ENCODE measurements around the gene COG1. TPM values are rescaled to one million over a fixed set of nuclear protein-coding genes. Genes with fewer than 3 reads are reported as not detected.

Gene COG1
- total and polyA plus RNA-seq, 9 of the 15 experiments (the other 6 are each of a cell fraction or from before 2014, with no cell fraction given) = 9.5 to 26.8 (median 12.9) TPM

DNA sequence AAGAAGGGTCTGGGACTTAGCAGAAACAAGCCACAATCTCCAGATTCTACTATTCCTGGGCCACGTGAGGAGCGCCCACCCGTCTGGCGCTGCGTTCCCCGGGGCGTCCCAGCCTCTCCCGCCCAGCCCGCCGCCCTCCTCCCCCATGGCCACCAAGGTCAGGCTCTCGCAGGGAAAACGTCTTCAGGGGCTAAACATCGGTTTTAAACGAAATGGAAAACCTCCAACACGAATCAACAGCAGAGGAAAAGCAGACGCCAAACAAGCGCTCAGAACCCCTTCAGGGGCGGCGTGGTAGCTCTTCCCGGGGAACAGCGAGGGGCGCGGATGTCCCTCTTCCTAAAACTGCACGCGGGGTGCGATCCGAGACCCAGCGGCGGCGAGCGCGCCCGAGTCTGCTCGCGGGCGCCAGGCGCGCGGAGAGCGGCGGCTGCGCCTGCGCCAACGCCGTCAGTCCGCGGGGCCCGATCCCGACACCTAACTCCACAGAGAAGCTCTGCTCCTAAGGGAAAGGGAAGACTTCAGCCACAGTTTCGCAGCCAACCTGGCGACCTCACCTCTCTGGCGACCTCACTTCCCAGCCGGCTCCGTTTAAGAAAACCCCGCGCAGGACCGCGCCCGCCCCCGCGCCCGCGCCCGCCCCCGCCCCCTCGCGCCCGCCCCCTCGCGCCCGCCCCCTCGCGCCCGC, 505 bp upstream of the COG1 start (continued):
- TF ChIP-seq, protein P1, sequence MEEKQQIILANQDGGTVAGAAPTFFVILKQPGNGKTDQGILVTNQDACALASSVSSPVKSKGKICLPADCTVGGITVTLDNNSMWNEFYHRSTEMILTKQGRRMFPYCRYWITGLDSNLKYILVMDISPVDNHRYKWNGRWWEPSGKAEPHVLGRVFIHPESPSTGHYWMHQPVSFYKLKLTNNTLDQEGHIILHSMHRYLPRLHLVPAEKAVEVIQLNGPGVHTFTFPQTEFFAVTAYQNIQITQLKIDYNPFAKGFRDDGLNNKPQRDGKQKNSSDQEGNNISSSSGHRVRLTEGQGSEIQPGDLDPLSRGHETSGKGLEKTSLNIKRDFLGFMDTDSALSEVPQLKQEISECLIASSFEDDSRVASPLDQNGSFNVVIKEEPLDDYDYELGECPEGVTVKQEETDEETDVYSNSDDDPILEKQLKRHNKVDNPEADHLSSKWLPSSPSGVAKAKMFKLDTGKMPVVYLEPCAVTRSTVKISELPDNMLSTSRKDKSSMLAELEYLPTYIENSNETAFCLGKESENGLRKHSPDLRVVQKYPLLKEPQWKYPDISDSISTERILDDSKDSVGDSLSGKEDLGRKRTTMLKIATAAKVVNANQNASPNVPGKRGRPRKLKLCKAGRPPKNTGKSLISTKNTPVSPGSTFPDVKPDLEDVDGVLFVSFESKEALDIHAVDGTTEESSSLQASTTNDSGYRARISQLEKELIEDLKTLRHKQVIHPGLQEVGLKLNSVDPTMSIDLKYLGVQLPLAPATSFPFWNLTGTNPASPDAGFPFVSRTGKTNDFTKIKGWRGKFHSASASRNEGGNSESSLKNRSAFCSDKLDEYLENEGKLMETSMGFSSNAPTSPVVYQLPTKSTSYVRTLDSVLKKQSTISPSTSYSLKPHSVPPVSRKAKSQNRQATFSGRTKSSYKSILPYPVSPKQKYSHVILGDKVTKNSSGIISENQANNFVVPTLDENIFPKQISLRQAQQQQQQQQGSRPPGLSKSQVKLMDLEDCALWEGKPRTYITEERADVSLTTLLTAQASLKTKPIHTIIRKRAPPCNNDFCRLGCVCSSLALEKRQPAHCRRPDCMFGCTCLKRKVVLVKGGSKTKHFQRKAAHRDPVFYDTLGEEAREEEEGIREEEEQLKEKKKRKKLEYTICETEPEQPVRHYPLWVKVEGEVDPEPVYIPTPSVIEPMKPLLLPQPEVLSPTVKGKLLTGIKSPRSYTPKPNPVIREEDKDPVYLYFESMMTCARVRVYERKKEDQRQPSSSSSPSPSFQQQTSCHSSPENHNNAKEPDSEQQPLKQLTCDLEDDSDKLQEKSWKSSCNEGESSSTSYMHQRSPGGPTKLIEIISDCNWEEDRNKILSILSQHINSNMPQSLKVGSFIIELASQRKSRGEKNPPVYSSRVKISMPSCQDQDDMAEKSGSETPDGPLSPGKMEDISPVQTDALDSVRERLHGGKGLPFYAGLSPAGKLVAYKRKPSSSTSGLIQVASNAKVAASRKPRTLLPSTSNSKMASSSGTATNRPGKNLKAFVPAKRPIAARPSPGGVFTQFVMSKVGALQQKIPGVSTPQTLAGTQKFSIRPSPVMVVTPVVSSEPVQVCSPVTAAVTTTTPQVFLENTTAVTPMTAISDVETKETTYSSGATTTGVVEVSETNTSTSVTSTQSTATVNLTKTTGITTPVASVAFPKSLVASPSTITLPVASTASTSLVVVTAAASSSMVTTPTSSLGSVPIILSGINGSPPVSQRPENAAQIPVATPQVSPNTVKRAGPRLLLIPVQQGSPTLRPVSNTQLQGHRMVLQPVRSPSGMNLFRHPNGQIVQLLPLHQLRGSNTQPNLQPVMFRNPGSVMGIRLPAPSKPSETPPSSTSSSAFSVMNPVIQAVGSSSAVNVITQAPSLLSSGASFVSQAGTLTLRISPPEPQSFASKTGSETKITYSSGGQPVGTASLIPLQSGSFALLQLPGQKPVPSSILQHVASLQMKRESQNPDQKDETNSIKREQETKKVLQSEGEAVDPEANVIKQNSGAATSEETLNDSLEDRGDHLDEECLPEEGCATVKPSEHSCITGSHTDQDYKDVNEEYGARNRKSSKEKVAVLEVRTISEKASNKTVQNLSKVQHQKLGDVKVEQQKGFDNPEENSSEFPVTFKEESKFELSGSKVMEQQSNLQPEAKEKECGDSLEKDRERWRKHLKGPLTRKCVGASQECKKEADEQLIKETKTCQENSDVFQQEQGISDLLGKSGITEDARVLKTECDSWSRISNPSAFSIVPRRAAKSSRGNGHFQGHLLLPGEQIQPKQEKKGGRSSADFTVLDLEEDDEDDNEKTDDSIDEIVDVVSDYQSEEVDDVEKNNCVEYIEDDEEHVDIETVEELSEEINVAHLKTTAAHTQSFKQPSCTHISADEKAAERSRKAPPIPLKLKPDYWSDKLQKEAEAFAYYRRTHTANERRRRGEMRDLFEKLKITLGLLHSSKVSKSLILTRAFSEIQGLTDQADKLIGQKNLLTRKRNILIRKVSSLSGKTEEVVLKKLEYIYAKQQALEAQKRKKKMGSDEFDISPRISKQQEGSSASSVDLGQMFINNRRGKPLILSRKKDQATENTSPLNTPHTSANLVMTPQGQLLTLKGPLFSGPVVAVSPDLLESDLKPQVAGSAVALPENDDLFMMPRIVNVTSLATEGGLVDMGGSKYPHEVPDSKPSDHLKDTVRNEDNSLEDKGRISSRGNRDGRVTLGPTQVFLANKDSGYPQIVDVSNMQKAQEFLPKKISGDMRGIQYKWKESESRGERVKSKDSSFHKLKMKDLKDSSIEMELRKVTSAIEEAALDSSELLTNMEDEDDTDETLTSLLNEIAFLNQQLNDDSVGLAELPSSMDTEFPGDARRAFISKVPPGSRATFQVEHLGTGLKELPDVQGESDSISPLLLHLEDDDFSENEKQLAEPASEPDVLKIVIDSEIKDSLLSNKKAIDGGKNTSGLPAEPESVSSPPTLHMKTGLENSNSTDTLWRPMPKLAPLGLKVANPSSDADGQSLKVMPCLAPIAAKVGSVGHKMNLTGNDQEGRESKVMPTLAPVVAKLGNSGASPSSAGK (IDR thresholded peaks at IDR 0.05) = 0 out of 2 replicates have a peak, but pooled peaks have one; percentile 4
- TF ChIP-seq POLR3G (IDR thresholded peaks at IDR 0.05; ENCODE audit: extremely low read depth, insufficient read length, insufficient replicate concordance) = no peak
- TF ChIP-seq CHD4 (IDR thresholded peaks at IDR 0.05; ENCODE audit: insufficient read depth, insufficient replicate concordance, low read depth, low read length, poor library complexity, severe bottlenecking) = no peak
- peak; percentile 58; the same call in 1 of the 2 replicates for TF ChIP-seq PHF8 (IDR thresholded peaks at IDR 0.05; ENCODE audit: borderline replicate concordance, low read length)
- TF ChIP-seq KDM5B (IDR thresholded peaks at IDR 0.05; ENCODE audit: insufficient replicate concordance, low read depth, low read length) = peak; percentile 70
- no peak for TF ChIP-seq CBFA2T3 (IDR thresholded peaks at IDR 0.05)
- TF ChIP-seq SIN3B (IDR thresholded peaks at IDR 0.05; ENCODE audit: low read depth) = peak; percentile 17; the same call in 1 of the 2 replicates
- TF ChIP-seq, protein P2, sequence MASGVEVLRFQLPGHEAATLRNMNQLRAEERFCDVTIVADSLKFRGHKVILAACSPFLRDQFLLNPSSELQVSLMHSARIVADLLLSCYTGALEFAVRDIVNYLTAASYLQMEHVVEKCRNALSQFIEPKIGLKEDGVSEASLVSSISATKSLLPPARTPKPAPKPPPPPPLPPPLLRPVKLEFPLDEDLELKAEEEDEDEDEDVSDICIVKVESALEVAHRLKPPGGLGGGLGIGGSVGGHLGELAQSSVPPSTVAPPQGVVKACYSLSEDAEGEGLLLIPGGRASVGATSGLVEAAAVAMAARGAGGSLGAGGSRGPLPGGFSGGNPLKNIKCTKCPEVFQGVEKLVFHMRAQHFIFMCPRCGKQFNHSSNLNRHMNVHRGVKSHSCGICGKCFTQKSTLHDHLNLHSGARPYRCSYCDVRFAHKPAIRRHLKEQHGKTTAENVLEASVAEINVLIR (CRISPR knock-in tag; IDR thresholded peaks at IDR 0.05) = no peak
- TF ChIP-seq YBX1 (IDR thresholded peaks at IDR 0.05) = no peak
- no peak for TF ChIP-seq KDM1A (IDR thresholded peaks at IDR 0.05)
- TF ChIP-seq, protein P3, sequence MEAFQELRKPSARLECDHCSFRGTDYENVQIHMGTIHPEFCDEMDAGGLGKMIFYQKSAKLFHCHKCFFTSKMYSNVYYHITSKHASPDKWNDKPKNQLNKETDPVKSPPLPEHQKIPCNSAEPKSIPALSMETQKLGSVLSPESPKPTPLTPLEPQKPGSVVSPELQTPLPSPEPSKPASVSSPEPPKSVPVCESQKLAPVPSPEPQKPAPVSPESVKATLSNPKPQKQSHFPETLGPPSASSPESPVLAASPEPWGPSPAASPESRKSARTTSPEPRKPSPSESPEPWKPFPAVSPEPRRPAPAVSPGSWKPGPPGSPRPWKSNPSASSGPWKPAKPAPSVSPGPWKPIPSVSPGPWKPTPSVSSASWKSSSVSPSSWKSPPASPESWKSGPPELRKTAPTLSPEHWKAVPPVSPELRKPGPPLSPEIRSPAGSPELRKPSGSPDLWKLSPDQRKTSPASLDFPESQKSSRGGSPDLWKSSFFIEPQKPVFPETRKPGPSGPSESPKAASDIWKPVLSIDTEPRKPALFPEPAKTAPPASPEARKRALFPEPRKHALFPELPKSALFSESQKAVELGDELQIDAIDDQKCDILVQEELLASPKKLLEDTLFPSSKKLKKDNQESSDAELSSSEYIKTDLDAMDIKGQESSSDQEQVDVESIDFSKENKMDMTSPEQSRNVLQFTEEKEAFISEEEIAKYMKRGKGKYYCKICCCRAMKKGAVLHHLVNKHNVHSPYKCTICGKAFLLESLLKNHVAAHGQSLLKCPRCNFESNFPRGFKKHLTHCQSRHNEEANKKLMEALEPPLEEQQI (IDR thresholded peaks at IDR 0.05) = no peak
- no peak for TF ChIP-seq SMARCB1 (IDR thresholded peaks at IDR 0.05; ENCODE audit: insufficient read length, low read depth)

Data from K562 (cell line).